Gastrocnemius medialis (tissue), 4 donors: ENCODE measurements around the gene CCM2. TPM values are rescaled to one million over a fixed set of nuclear protein-coding genes. Genes with fewer than 3 reads are reported as not detected.

ENCODE experiments used
- ATAC-seq, 2 donors: fragments of 150-250 bp; one replicate each; pipeline ENCODE4 v1.9.1; 2016
- DNase-seq, 2 donors: peaks; one replicate each; pipeline ENCODE4 v3.0.0-alpha.2; 2019
- H3K27ac ChIP-seq, 4 donors: fragments of 200-600 bp; sonication (generic); 1 replicate in 1 of 4; 2 replicates in 3 of 4; pipeline ENCODE4 v1.5.1; 2016 to 2018; ENCODE audit warnings: mild to moderate bottlenecking in 2 of 4, moderate library complexity in 1 of 4
- H3K27me3 ChIP-seq, 3 donors: fragments of 200-600 bp; sonication (generic) in 2 of 3; 1 replicate in 1 of 3; 2 replicates in 2 of 3; pipeline versions ENCODE4 v1.5.1 to v1.6.0; 2016 to 2019; ENCODE audit warnings: mild to moderate bottlenecking in 1 of 3, moderate library complexity in 1 of 3
- H3K36me3 ChIP-seq, 2 donors: fragments of 200-600 bp; sonication (generic) in 1 of 2; one replicate each; pipeline ENCODE4 v1.5.1; 2017 to 2018
- H3K4me1 ChIP-seq, 2 donors: fragments of 200-600 bp; sonication (generic) in 1 of 2; one replicate each; pipeline ENCODE4 v1.5.1; 2016 to 2017; ENCODE audit warnings: mild to moderate bottlenecking in 2 of 2
- H3K4me3 ChIP-seq, 4 donors: fragments of 200-600 bp; sonication (generic) in 3 of 4; 1 replicate in 1 of 4; 2 replicates in 3 of 4; pipeline ENCODE4 v1.5.1; 2016 to 2019; ENCODE audit warnings: mild to moderate bottlenecking in 2 of 4
- H3K9me3 ChIP-seq, 3 donors: fragments of 200-600 bp; sonication (generic) in 2 of 3; 1 replicate in 1 of 3; 2 replicates in 2 of 3; pipeline ENCODE4 v1.5.1; 2016 to 2019
- CTCF ChIP-seq, 5 experiments: fragments of 450-650 bp in 3 of 5; fragments of 200-600 bp in 2 of 5; sonication (generic) in 2 of 5; IDR thresholded peaks in 4 of 5; conservative IDR thresholded peaks in 1 of 5; 1 replicate in 4 of 5; 2 replicates in 1 of 5; pipeline ENCODE4 v1.5.1; 2016 to 2019; ENCODE audit warnings: antibody characterized with exemption in 5 of 5, mild to moderate bottlenecking in 3 of 5, moderate library complexity in 3 of 5
- POLR2A ChIP-seq, 2 donors: fragments of 450-650 bp; IDR thresholded peaks; one replicate each; pipeline ENCODE4 v1.6.1; 2017; ENCODE audit warnings: antibody characterized with exemption in 2 of 2, mild to moderate bottlenecking in 2 of 2, moderate library complexity in 2 of 2
- in situ Hi-C, 4 donors: fragments of 200-750 bp; cut with MboI; loops; one replicate each; pipeline versions ENCODE4 v1.15.0 to v1.8.0; 2017; ENCODE audit warnings: low sequenced_read_pairs in 4 of 4
- intact Hi-C: fragments of 100-400 bp; cut with DNase I; formaldehyde crosslinking; loops from one replicate; pipeline ENCODE4 v1.15.1; 2023; ENCODE audit warnings: low total_unique reads
- total RNA-seq, 4 donors: library from RNA; depleted of rRNA; stranded (reverse); fragments of >200 nt; gene quantifications; one replicate each; pipeline versions ENCODE4 v1.1.0 to v1.2.3, GENCODE V29; 2016

The CCM2 gene
- total RNA-seq, 4 donors from 2014 or later: 37.7 to 61.8 (median 47.4) TPM

- no peaks in the 10 kb centered on the region for H3K9me3 ChIP-seq
- H3K4me1 ChIP-seq: no peaks in the 10 kb centered on the region
- no peak overlapping the region for H3K4me3 ChIP-seq
- intact Hi-C loops (no loop called here), in situ Hi-C loops (no loop called here)
- no peak overlapping the region for H3K27ac ChIP-seq
- ATAC-seq (no peak), DNase-seq (no peak)
- no peak for TF ChIP-seq CTCF (IDR thresholded peaks at IDR 0.05 in 4 of 5, conservative IDR thresholded peaks at IDR 0.05 in 1 of 5)
- TF ChIP-seq POLR2A (IDR thresholded peaks at IDR 0.05): no peak
- no peaks in the 10 kb centered on the region for H3K27me3 ChIP-seq
- H3K36me3 ChIP-seq: no peaks in the 10 kb centered on the region
Measured at GRCh38 chr7:44969049-44969700, 30.8 kb upstream of the CCM2 start.

GRCh38 chr7:44969701-44970522, 30.1 kb upstream of the CCM2 start:
- intact Hi-C loops: no loop called here

GRCh38 chr7:44970523-44971051, 29.4 kb upstream of the CCM2 start:
- ATAC-seq: no peak
- H3K4me1 ChIP-seq: no peaks in the 10 kb centered on the region
- H3K36me3 ChIP-seq: no peaks in the 10 kb centered on the region
- no peak overlapping the region for H3K4me3 ChIP-seq
- no peak for DNase-seq
- in situ Hi-C loops: no loop called here
- intact Hi-C loops: no loop called here
- H3K27me3 ChIP-seq: no peaks in the 10 kb centered on the region
- H3K27ac ChIP-seq: no peak overlapping the region
- H3K9me3 ChIP-seq: no peaks in the 10 kb centered on the region
- no peak for TF ChIP-seq POLR2A (IDR thresholded peaks at IDR 0.05)
- no peak for TF ChIP-seq CTCF (IDR thresholded peaks at IDR 0.05 in 4 of 5, conservative IDR thresholded peaks at IDR 0.05 in 1 of 5)

More at GRCh38 chr7:44969701-44970522, 30.1 kb upstream of the CCM2 start:
- TF ChIP-seq POLR2A (IDR thresholded peaks at IDR 0.05) (no peak), CTCF (IDR thresholded peaks at IDR 0.05 in 4 of 5, conservative IDR thresholded peaks at IDR 0.05 in 1 of 5) (no peak)
- no peaks in the 10 kb centered on the region for H3K36me3 ChIP-seq
- no peak for ATAC-seq
- no peaks in the 10 kb centered on the region for H3K4me1 ChIP-seq
- no peak overlapping the region for H3K4me3 ChIP-seq
- H3K9me3 ChIP-seq: no peaks in the 10 kb centered on the region
- H3K27me3 ChIP-seq: no peaks in the 10 kb centered on the region
- no peak overlapping the region for H3K27ac ChIP-seq
- DNase-seq: no peak
- in situ Hi-C loops: no loop called here

- no peaks in the 10 kb centered on the region for H3K4me1 ChIP-seq
- DNase-seq: no peak
- intact Hi-C loops (no loop called here), in situ Hi-C loops (no loop called here)
- TF ChIP-seq CTCF (IDR thresholded peaks at IDR 0.05 in 4 of 5, conservative IDR thresholded peaks at IDR 0.05 in 1 of 5): no peak
- TF ChIP-seq POLR2A (IDR thresholded peaks at IDR 0.05): no peak
- no peak overlapping the region for H3K27ac ChIP-seq
- no peak for ATAC-seq
- no peak overlapping the region for H3K4me3 ChIP-seq
- no peaks in the 10 kb centered on the region for H3K9me3 ChIP-seq
- no peaks in the 10 kb centered on the region for H3K27me3 ChIP-seq
- H3K36me3 ChIP-seq: no peaks in the 10 kb centered on the region
Measured at GRCh38 chr7:44971188-44971901, 28.7 kb upstream of the CCM2 start.
